ENCODE data around the gene COQ7.

DNA sequence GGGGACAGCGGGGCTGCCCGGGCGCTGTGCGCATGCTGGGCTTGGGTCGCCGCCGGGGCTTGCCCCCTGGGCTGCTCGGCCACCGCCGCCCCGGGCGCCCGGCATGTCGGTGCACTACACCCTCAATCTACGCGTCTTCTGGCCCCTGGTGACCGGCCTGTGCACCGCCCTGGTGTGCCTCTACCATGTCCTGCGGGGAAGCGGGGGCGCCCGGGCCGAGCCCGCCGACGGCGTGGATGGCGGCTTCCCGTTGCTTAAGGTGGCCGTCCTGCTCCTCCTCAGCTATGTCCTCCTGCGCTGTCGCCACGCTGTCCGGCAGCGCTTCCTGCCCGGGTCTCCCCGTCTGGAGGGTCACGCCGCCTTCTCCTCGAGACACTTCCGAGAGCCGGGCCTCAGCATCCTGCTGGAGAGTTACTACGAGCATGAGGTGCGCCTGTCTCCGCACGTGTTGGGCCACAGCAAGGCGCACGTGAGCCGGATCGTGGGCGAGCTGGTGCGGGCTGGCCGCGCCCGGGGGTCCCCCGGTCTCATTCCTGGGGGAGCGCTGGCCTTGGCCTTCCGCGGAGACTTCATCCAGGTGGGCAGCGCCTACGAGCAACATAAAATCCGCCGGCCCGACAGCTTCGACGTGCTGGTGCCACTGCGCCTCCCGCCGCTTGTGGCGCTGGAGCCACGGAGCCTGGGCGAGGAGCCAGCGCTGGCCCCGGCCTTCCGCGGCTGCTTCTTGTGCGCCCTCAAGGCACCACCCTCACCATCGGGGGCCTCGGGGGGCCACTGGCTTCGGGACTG lies 47.1 kb downstream of the COQ7 start:
- TF ChIP-seq, protein P1, sequence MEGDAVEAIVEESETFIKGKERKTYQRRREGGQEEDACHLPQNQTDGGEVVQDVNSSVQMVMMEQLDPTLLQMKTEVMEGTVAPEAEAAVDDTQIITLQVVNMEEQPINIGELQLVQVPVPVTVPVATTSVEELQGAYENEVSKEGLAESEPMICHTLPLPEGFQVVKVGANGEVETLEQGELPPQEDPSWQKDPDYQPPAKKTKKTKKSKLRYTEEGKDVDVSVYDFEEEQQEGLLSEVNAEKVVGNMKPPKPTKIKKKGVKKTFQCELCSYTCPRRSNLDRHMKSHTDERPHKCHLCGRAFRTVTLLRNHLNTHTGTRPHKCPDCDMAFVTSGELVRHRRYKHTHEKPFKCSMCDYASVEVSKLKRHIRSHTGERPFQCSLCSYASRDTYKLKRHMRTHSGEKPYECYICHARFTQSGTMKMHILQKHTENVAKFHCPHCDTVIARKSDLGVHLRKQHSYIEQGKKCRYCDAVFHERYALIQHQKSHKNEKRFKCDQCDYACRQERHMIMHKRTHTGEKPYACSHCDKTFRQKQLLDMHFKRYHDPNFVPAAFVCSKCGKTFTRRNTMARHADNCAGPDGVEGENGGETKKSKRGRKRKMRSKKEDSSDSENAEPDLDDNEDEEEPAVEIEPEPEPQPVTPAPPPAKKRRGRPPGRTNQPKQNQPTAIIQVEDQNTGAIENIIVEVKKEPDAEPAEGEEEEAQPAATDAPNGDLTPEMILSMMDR (conservative IDR thresholded peaks at IDR 0.05): no peak
- no peak for TF ChIP-seq ZFX (IDR thresholded peaks at IDR 0.05)
